HTR-8/SVneo (cell line): ENCODE data around the gene ESR2.

Source experiments
- DNase-seq: peaks from one replicate; pipeline ENCODE4 v3.0.0; 2011; ENCODE audit warnings: low spot score, mixed read lengths; ENCODE audit not compliant: insufficient read length
- FAIRE-seq: peaks from 2 replicates; lab custom pipeline; 2011; peaks lifted over from hg19 to GRCh38; lab: Jason Lieb, UNC

ESR2 gene

DNA sequence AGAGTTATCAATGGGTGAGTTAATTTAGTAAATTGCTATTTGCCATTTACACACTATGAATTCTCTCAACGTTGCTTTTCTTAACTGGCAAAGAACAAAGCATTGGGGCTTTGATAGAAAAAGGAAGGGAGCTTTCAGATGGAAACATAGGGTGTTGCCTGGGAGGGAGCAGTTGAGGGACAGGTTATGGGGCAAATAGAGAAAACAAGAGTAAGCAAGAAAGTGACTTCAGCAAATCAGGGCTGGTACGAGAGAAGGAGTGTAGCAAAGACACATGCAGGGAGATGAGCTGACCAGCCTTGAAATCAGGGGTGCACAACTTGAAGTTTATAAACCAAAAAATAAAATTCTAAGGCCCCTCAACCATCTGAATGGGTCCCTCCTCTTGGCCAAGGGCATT is 15.7 kb downstream of the ESR2 start:
- no peak for DNase-seq
- no peak for FAIRE-seq

DNA sequence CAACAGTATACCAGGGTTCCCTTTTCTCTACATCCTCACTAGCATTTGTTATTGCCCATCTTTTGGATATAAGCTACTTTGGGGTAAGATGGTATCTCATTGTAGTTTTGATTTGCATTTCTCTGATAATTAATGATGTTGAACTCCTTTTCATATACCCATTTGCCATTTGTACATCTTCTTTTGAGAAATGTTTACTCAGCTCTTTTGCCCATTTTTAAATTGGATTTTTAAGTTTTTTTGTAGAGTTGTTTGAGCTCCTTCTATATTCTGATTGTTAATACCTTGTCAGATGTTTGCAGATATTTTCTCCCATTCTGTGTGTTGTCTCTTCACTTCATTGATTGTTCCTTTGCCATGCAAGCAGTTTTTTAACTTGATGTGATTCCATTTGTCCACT is 22.2 kb downstream of the ESR2 start:
- FAIRE-seq = no peak
- no peak for DNase-seq

DNA sequence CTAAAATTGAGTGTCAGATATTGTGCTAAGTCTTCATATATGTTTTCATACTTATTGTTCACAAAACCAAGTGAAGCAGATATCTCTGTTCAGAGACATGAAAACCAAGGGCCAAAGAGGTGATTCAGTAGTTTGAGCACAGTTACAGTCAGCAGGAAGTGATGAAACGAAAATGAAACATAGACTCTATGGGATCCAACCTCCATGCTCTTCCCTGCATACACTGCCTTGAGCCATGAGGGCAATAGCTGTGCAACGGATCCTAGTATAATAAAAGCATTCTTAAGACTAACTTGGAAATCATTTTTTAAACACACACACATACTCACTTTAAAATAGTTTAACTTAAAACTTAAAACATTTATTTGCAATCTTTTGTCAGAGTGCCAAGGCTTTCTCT is 27.9 kb downstream of the ESR2 start:
- no peak for FAIRE-seq
- DNase-seq = peak; percentile 57

DNA sequence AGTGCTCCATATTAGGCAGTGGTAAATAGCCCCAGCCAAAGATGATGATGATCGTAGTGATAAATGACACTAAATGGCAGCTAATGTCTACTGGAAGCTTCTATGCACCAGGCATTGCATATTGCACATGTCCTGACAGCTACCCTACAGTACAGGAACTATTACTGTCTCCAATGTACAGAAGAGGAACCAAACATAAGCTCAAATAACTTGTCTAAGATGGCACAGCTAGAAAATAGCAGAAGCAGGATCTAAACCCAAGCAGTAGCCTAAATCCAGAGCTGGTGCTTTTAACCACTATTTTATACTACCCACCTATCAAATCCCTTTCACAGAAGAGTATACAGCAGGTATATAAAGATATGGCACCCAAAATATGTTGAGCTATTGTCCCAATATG is 28.9 kb downstream of the ESR2 start:
- FAIRE-seq = peak; percentile 99
- no peak for DNase-seq

DNA sequence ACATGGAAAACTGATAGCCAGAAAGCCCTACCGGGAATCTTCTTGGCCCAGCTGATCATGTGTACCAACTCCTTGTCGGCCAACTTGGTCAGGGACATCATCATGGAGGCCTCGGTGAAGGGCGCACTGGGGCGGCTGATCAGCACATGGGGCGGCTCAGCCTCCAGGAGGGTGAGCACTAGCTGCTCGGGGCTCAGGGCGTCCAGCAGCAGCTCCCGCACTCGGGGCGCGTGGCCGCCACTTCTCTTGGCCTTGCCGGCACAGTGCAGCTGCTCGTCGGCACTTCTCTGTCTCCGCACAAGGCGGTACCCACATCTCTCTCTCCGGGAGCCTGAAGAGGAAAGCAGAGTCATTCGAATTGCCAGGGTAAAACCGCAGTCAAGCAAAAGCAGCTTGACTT is 33.8 kb downstream of the ESR2 start:
- FAIRE-seq = peak; percentile 89
- DNase-seq = no peak

DNA sequence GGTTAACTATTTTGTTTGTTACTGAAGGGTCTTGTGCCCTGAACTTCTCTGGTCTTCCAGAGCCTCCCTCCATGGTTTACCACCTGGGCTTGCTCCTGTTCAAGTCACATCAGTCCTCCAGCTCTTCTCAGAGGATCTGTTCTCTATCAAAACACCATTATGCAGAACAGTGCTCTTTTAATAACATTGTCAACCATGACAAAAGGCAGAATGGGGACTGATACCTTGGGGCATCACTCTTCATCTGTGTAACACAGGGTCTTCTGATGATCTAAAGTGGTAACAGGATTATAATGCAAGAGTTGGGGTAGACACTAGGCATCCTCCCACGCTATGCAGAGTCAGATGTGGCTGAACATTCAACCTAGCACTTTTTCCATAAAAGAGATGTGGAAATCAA is 38.4 kb downstream of the ESR2 start:
- FAIRE-seq (no peak), DNase-seq (no peak)

DNA sequence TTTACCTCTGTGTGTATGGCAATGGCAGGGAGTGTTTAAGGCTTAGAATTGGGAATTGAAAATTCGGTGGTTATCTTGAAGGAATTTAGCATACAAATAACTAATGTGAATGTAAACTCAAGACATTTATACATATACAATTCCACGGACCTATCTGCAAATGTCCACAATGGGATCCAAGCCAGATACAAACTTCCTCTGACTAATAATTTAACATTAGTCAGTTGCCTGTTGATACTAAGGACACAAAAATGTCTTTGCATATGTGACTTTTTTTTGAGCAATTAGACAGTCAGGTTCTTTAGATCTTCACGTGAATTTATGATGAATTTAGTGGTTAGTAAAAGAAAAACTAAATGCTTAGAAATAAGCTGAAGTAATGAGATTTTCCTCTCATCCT is 40.5 kb downstream of the ESR2 start:
- DNase-seq = peak; percentile 63
- FAIRE-seq = peak; percentile 94

DNA sequence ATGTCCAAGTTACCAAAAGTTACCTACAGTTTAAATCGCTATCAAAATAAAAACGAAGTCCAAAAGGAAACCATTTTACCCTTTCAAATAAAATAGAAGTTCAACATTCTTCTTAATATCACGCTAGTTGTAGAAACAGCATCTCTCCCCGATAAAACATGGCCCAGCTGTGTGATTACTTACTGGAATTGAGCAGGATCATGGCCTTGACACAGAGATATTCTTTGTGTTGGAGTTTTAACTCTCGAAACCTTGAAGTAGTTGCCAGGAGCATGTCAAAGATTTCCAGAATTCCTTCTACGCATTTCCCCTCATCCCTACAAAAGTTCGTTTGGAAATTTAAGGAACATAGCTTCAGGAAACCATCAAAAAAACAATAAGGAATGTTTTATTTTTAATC is 44.8 kb downstream of the ESR2 start:
- DNase-seq = no peak
- FAIRE-seq = no peak

DNA sequence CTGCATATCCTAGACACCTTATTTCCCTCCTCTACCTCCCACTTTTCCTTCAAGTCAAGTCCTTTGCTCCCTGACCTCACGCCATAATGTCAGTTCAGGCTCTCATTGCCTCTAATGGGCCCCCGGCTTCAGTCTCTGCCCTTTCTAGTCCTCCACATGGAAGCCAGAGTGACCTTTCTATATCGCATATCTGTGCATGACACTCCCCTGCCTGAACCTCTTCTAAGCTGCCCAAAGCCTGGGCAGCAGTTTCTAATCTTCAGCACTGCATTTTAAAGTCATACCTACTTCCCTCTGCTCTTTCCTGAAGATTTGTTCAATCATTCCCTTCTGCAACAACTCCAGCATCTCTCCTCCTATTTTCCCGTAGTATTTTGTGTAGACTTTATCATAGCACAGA is 45.5 kb downstream of the ESR2 start:
- no peak for FAIRE-seq
- DNase-seq = no peak

DNA sequence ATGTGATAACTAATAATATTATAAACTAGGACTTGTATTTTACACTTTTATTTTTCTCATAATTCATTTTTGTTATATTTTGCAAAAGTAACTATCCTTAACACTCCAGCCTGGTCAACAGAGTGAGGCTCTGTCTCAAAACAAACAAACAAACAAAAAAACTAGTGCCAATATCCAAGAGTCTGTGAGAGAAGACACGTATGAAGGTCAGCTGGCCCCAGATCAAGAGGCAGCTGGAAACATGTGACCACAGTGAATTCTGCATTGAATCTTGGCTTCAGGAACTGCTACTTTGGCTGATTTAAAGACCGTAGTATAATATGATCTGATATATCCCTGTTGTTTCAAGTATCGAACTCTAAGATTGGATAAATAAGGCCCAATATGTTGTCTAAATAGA is 47.0 kb downstream of the ESR2 start:
- FAIRE-seq = peak; percentile 83
- no peak for DNase-seq

DNA sequence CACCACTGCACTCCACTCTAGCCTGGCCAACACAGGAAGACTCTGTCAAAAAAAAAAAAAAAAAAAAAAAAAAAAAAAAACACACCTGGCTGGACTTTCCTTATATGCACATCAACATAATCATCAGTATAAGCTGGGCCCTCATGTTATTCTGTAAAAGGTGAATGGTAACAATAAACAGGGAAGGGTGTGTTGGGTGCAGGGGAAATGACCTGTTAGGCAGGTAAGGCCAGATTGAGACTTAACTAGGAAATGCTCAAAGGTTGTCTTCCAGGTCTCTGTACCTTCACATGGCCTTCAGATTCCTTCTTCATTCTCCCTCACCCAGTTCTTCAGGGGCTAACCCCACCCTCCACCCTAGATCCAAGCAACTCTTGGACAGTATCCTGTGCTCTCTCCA is 47.5 kb downstream of the ESR2 start:
- DNase-seq = no peak

DNA sequence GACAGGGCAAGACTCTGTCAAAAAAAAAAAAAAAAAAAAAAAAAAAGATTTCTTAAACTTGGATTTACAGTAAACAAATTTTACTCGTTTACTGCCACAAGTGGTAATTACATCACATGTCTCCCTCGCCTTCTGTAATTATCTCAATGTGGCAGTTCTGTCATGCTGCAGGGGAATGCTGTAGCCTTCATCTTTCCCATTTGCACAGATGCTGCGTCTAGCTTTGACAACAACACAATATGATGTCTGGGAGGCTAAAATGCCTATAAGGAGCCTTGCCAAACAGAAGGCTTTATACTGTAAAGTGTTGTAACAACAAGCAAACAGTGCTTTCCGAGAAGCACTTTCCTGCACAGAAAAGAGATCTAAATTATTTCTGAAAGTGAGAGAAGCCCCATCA is 48.7 kb downstream of the ESR2 start:
- FAIRE-seq = no peak

More for the DNA sequence above, 47.5 kb downstream of the ESR2 start:
- FAIRE-seq = peak; percentile 85

DNA sequence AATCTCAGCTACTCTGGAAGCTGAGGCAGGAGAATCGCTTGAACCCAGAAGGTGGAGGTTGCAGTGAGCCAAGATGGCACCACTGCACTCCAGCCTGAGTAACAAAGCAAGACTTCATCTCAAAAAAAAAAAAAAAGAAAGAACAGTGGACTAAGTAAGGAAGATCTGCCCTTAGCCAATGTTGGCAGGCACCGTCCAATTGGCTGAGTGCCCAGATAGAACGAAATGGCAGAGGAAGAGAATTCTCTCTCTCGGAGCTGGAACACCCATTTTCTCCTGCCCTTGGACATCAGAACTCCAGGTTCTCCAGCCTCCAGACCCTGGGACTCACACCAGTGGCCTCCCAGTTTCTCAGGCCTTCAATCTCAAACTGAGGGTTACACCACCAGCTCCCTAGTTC is 49.9 kb downstream of the ESR2 start:
- DNase-seq = no peak
- no peak for FAIRE-seq

More for the DNA sequence above, 48.7 kb downstream of the ESR2 start:
- no peak for DNase-seq

DNA sequence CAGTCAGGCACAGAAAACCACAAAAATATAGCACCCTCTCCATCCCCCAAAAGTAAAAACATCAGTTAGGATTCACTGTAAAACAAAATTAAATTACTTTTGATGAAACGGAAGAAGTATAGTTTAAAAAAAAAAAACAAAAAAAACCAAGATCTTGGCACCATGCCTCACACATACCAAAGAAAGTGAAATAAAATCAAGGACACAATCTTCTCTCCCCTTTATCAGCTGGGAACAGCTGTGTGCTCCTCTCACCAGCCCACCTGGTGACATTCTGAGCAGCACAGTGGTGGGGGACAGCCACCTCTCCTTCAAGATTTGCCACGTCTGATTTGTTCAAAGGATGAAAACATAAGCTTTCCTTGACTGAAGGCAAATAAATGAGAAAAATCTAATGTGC is 55.5 kb downstream of the ESR2 start:
- FAIRE-seq = peak; percentile 91

DNA sequence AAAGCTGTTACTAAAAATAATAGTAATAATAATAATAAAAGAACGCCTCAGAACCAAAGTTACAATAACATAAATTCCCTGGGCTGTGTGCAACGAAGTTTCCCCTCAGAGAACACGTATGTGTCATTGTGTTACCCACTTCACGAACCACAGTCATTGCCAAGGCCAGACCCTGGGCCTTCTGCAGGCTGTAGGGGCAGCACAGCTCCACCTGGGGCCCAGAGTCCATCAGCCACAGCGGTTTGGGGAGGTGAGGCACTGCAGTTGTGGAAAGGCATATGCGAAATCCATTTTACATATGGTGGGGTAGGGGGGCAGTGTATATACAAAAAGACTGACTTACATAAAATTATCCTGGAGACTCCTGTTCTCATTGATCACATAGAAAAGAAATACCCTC is 56.1 kb downstream of the ESR2 start:
- FAIRE-seq (peak; percentile 86), DNase-seq (no peak)

More for the DNA sequence above, 55.5 kb downstream of the ESR2 start:
- DNase-seq = no peak

DNA sequence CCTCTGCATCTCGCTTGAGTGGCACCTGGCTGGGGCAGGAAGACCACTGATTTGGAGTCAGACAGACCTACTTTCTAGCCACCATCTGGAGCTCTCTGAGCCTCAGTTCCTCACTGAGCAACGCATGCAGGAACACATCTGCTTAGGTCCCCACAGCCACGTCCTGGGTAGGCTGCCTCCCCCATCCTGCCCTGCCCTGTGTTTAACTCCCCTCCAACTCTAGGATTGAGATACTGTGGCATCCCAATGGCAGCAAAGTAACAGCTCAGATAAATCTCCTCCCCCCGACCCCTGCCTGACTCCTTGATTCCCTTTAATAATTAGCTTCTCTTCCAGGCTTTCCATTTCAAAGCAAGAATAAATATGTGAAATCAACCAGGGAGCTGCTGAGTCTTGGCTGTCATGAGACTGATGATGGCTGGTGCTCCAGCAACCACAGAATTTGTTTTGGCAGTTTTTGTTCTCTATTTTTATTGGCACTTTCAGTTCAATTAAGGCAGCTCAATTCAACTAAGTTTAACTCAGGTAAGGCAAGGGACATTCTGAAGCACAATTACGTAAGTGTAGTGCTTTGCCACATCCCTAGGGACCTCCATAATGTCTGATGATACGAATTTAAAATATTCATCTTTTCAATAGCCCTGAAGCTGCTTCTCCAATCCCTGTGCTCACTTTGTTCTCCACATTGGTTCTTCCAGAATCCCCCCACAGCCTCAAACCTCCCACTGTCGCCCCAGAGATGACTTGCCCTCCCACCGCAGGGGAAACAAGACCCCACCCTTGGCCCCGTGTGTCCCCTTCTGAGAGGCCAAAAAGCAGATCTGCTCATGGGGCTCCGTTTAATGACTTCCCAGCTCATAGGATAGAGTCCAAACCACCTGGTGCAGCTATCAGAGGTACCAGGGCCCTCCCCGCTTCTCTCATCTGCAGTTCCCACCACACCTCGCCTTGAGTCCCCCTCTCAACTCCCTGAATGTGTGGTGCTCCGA is 58.2 kb downstream of the ESR2 start:
- FAIRE-seq (peak; percentile 85), DNase-seq (no peak)

DNA sequence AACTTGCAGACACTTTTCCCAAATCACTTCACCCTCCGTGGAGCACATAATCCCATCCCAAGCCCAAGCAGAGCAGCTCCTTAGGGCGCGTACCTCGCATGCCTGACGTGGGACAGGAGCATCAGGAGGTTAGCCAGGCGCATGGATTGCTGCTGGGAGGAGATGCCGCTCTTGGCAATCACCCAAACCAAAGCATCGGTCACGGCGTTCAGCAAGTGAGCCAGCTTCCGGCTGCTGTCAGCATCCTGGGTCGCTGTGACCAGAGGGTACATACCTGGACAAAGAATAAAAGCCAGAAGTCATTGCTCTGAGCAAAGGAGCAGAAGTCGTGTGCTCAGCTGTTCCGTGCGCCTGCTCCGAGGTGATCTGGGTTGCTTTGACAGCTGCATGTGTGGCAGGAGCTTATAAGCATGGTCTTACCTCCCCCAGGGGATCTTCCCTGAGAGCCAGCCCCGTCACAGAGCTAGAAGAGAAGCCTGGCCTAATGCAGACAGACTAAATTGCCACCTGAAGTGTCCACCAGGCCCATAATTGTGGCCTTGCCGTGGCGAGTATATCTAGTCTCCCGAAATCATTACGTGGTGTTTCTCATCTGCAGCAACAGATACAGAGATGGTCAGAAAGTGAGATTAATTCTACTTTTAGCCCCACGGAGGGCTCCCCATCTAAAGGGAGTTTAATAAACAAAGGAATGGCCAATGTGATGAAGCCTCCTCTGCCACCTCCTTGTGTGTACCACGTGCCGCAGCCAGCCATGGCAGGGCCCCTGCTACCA is 59.1 kb downstream of the ESR2 start:
- FAIRE-seq (no peak), DNase-seq (no peak)

DNA sequence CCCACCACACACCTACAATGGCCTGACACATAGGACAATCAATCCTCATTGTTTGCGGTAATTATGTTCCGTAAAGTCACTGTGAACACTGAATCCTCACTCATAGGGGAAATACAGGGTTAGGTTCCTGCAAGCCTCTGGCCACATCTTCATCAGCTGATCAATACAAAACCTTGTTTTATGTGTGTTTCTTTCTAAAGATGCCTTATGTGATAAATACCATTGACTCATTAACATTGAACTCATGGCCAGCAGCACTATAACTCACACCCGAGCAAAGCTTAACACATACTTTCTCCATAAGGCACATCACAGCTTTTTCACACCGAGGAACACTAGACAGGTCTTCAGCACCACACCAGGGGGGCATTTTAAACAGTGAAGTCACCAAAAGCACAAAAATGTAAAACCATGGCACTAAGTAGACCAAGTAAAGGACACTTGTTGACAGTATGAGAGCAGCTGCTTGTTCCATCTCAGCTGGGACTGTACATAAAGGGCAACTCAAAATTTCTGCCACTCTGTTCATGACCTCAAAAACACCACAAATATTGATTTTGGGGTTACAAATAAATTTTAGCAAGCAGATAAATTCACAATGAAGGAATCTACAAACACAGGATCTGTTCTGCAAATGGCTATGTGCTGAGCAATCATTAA is 60.5 kb downstream of the ESR2 start:
- no peak for DNase-seq
- no peak for FAIRE-seq

DNA sequence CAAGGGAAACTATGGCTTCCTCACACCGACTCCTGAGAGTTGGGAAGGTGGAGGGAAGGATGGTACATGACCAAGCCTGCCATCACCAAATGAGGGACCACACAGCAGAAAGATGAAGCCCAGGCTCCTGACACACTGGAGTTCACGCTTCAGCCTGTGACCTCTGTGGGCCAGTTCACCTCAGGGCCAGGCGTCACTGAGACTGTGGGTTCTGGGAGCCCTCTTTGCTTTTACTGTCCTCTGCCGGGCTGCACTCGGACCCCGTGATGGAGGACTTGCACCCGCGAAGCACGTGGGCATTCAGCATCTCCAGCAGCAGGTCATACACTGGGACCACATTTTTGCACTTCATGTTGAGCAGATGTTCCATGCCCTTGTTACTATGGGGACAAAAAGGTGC is 61.2 kb downstream of the ESR2 start:
- no peak for FAIRE-seq

DNA sequence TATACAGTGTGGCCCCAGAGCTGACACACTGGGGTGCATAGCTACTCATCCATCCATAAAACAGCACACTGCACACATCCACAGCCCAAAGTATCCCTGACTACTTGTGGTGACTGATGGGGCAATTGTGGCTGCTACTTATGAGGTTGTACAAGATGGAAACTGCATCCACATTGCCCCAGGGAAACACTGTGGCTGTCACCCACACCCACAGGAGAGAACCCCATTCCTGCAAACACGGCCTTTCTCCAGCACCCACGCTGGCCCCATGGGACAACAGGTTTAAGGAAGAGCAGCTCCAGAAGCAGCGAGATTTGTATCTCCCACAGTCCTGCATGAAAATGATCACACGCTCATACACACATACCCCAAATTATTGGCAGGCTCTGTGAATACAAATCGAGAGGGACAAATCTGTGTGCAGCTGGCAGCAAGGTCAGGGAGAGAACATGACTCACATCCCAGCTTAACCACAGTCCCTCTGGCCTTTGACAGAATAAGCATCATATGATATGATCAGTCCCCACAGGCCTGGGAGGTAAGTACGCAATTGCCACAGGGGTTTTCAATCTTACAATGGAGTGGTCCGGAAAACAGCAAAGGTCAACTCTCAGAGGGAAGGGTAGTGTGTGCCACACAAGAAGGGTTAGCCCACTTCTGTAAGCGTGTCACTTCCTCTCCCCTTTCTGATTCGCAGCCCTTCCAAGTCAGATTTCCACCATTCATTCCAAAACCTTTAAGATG is 61.9 kb downstream of the ESR2 start:
- FAIRE-seq = peak; percentile 100
- peak; percentile 98 for DNase-seq

More for the DNA sequence above, 61.2 kb downstream of the ESR2 start:
- no peak for DNase-seq
